ENCODE data around the gene ACOXL. TPM values are rescaled to one million over a fixed set of nuclear protein-coding genes. Genes with fewer than 3 reads are reported as not detected.

ACOXL gene
- total RNA-seq, 1 donor from 2014 or later = 0.20 TPM

DNA sequence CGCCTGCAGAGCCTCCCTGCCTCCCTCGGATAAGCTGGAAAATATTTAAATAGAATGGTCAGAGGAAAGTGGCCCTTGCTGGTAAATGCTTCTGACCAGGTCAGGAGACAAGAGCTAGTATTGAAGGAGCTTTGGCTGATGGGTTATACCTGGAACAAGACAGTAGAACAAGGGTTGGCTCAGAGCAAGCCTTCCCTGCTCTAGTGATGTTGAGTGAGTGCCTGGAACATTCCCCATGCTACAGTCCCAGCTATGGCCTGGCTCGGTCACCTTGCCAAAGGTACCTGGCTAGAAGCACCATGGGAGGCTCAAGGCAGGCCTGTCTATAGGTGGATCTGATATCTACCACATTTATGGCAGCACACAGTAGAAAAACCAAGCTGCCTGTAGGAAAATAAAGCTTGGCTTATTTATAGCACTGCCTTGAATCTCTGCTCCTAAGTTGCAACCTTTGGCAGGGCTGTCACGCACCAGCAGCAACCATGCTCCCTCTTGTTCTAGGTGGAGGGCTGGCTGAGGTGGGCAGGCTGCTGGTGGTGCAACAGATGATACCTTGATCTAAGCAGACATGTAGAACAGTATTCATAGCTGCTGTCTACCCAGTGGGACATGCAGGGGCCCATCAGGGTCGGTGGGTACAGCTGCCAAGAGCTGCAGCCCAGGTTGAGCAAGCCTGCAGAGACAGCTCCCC, 321.6 kb downstream of the ACOXL start:
- DNase-seq = no peak
- ChIA-PET CTCF (no interaction called here), POLR2A (interaction anchor here (1.1 to 1.4 kb wide), 2 partner anchors 10 to 103 kb away, joined by 4 read pairs; no protein-coding TSS in a partner anchor)
- no peaks in the 10 kb centered on the region for H3K27me3 Mint-ChIP-seq
- ATAC-seq (ENCODE audit: low read depth) = no peak
- intact Hi-C loops (cut with micrococcal nuclease) = loop anchor here (2.0 kb wide), 1 partner anchor 67 kb away; the partner anchor contains the start of gene BCL2L11
- H3K36me3 Mint-ChIP-seq (ENCODE audit: low read depth) = no peaks in the 10 kb centered on the region
- H3K9me3 Mint-ChIP-seq = no peaks in the 10 kb centered on the region
- TF ChIP-seq, protein P1, sequence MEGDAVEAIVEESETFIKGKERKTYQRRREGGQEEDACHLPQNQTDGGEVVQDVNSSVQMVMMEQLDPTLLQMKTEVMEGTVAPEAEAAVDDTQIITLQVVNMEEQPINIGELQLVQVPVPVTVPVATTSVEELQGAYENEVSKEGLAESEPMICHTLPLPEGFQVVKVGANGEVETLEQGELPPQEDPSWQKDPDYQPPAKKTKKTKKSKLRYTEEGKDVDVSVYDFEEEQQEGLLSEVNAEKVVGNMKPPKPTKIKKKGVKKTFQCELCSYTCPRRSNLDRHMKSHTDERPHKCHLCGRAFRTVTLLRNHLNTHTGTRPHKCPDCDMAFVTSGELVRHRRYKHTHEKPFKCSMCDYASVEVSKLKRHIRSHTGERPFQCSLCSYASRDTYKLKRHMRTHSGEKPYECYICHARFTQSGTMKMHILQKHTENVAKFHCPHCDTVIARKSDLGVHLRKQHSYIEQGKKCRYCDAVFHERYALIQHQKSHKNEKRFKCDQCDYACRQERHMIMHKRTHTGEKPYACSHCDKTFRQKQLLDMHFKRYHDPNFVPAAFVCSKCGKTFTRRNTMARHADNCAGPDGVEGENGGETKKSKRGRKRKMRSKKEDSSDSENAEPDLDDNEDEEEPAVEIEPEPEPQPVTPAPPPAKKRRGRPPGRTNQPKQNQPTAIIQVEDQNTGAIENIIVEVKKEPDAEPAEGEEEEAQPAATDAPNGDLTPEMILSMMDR (IDR thresholded peaks at IDR 0.05) = no peak
- no peak overlapping the region for H3K27ac Mint-ChIP-seq
- peaks cover 78% of the 10 kb centered on the region for H3K4me1 Mint-ChIP-seq
- no peak overlapping the region for H3K4me3 Mint-ChIP-seq

DNA sequence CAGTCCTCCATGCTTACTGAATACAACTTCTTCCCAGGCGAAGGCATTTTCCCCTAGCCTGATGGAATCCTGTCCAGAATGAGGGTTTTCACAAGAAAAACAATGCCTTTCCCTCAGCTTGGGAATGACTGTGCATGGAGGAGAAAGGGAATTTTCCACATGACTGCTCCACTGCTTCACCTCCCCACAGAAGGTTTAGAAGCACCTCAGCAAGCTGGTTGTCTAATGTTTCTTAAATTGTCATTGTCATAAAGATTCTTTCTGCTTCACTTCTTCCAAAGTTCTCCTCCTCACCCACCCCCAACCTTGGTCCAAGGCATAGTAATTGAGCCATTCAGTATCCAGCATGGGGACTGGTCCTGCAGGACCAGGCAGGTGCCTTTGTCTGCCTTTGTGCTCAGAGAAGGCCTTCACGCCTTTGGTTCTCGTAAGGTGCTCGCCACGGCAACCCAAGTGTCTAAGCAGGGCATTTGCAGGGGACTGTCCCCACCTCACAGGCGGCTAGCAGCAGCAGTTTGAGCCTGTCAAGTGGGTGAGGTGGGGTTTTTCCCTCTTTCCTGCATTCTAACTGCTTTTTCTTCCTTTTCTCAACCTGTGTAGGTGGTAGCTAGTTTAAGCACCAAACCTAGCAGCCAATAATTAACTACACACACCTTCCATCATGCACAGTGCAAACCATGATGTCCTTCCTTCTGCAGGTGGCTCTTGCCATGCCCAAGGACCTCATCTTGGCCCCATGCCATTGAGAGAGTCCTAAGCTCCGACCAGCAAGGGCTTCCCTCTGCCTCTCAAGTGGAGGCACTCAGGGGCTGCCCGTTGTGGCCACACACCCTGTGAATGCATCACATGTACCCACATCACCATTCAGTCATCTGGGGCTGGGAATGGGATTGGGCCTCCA, 322.7 kb downstream of the ACOXL start:
- intact Hi-C loops (cut with micrococcal nuclease) = loop anchor here (1.0 to 5.0 kb wide), 5 partner anchors 18 to 248 kb away; partner anchors contain the start of gene BCL2L11
- ChIA-PET POLR2A (interaction anchor here (1.1 to 1.4 kb wide), 2 partner anchors 11 to 102 kb away, joined by 4 read pairs; no protein-coding TSS in a partner anchor), CTCF (interaction anchor here (1.0 kb wide), 1 partner anchor 63 kb away, joined by 3 read pairs; no protein-coding TSS in a partner anchor)
- Mint-ChIP-seq H3K36me3 (ENCODE audit: low read depth) (no peaks in the 10 kb centered on the region), H3K4me3 (peak overlapping the region; percentile 16), H3K27me3 (no peaks in the 10 kb centered on the region), H3K4me1 (peaks cover 68% of the 10 kb centered on the region), H3K9me3 (no peaks in the 10 kb centered on the region), H3K27ac (peak overlapping the region; percentile 64)
- ATAC-seq (ENCODE audit: low read depth) (peak; percentile 83), DNase-seq (no peak)
- TF ChIP-seq, protein P1 (IDR thresholded peaks at IDR 0.05) = no peak

DNA sequence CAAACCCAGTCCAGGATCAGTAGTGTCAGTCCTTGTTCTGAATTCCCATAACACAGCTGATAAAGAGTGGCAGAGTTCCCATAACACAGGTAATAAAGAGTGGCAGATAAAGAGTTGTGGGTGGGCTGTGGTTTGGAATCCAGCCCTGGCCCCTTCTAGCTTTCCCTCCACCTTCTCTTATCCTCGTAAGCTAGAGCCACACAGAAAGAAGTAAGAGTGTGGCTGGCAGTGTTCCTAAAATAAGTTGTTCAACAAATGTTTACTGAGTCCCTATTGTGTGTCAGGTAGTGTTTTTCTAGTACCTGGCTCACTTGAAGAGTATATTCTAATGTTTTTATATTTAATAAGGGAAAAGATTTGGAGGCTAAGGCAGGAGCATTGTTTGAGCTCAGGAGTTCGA, 323.4 kb downstream of the ACOXL start:
- no peaks in the 10 kb centered on the region for H3K27me3 Mint-ChIP-seq
- no peak for DNase-seq
- no peak overlapping the region for H3K4me3 Mint-ChIP-seq
- CTCF ChIA-PET = interaction anchor here (1.0 kb wide), 1 partner anchor 62 kb away, joined by 3 read pairs; no protein-coding TSS in a partner anchor
- ATAC-seq (ENCODE audit: low read depth) = no peak
- TF ChIP-seq, protein P1 (IDR thresholded peaks at IDR 0.05) = no peak
- POLR2A ChIA-PET = interaction anchor here (0.8 to 1.4 kb wide), 2 partner anchors 12 to 102 kb away, joined by 3 to 4 read pairs; no protein-coding TSS in a partner anchor
- no peak overlapping the region for H3K27ac Mint-ChIP-seq
- intact Hi-C loops (cut with micrococcal nuclease) = loop anchor here (1.0 to 5.0 kb wide), 5 partner anchors 18 to 248 kb away; partner anchors contain the start of gene BCL2L11
- H3K9me3 Mint-ChIP-seq = peaks cover 2% of the 10 kb centered on the region
- no peaks in the 10 kb centered on the region for H3K36me3 Mint-ChIP-seq (ENCODE audit: low read depth)
- H3K4me1 Mint-ChIP-seq = peaks cover 63% of the 10 kb centered on the region

- Mint-ChIP-seq H3K27ac (peak overlapping the region; percentile 54), H3K4me3 (peak overlapping the region; percentile 37), H3K27me3 (no peaks in the 10 kb centered on the region), H3K36me3 (ENCODE audit: low read depth) (no peaks in the 10 kb centered on the region), H3K4me1 (peaks cover 66% of the 10 kb centered on the region), H3K9me3 (peaks cover 5% of the 10 kb centered on the region)
- intact Hi-C loops (cut with micrococcal nuclease) = loop anchor here (5.0 kb wide), 3 partner anchors 45 to 250 kb away; no protein-coding TSS in a partner anchor
- no peak for DNase-seq
- TF ChIP-seq, protein P1 (IDR thresholded peaks at IDR 0.05) = no peak
- POLR2A ChIA-PET = interaction anchor here (0.6 to 2.0 kb wide), 8 partner anchors 13 to 400 kb away, joined by 3 to 9 read pairs (median 4); partner anchors contain the start of gene BCL2L11
- ATAC-seq (ENCODE audit: low read depth) = peak; percentile 25
- CTCF ChIA-PET = no interaction called here
Measured at GRCh38 chr2:111057045-111057444, 324.7 kb downstream of the ACOXL start.
